HG02970 (cell line): Measurements from ENCODE around the gene ARHGAP40.
"Not testable (repeated sequence)": the region's sequence is repeated elsewhere in the genome, so short reads cannot be mapped to it uniquely, and the experiment has no call there.

Experiments used
- ATAC-seq: cut with Tn5 transposase; IDR thresholded peaks from one replicate; pipeline ENCODE4 v1.9.1; 2021; ENCODE audit warnings: mild to moderate bottlenecking, moderate library complexity, moderate number of reproducible peaks; ENCODE audit not compliant: unreplicated experiment, low FRiP score

ARHGAP40 gene

DNA sequence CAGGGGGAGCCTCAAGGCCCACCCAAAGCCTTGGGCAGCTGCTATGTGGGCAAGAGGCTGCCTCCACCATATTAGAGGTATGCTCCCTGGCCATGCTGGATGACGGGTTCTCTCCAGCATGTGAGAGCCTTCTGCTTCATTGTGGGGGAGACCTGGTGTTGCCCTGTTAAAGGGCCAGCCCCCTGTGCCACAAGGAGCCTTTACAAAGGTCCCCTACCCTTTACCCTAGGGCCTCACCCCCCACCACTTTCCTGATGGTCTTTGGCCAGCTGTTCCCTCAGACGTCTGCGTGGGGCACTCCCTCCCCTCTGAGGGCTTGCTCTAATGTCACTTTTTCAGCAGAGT, 15.5 kb upstream of the ARHGAP40 start:
- ATAC-seq: no peak

DNA sequence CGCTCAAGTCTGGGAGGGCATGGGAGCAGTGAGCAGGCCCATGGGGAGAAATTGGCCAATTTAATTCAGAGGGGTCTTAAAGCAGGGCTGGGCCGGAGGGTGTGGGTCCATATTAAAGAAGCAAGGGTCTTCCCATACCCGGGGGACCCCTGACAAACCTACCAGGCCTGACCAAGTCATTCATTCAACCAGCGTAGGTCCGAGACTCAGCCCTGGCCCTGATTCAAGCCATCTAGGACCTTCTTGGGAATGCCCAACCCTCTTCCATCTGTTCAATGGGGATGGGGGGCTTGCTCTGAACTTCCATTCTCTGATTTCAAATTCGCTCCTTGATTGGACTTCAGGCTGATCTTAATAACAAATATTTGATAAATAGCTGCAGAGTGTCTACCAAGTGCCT, 13.3 kb upstream of the ARHGAP40 start:
- ATAC-seq: no peak

DNA sequence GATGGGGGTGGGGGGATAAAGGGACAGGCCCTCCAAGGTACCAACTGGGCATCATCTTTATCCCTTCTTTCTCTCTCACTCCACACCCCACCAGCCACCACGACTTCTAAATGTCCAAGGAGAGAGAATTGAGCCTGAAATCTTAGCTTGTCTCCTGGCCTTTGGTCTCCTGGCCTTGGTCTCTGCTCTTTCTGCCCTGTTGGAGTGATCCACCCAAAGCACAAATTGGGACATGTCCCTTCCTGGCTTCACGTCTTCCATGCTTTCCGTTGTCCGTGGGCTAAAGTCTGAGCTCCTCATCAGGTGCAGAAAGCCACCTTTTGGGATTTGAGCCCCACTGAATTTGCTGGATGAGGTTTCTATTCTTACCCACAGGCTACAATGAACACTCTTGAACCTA, 12.3 kb upstream of the ARHGAP40 start:
- no peak for ATAC-seq

DNA sequence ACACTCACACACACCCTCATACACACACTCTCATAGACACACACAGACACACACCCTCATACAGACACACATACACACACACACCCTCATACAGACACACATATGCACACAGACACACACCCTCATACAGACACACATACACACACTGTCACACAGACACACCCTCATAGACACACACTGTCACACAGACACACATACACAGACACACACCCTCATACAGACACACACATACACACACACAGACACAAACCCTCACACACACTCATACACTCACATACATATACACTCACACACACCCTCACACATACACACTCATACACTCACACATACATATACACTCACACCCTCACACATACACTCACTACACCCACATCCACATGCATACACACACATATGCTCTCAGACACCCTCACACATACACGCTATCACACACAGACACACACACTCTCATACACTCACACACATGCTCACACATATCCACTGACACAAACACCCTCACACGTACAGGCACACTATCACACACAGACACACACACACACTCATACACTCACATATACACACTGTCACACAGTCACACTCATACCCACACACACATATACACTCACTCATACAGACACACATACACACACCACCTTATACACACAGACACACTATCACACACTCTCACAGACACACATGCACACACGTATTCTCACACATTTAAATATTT, 11.5 kb upstream of the ARHGAP40 start:
- ATAC-seq: no peak

DNA sequence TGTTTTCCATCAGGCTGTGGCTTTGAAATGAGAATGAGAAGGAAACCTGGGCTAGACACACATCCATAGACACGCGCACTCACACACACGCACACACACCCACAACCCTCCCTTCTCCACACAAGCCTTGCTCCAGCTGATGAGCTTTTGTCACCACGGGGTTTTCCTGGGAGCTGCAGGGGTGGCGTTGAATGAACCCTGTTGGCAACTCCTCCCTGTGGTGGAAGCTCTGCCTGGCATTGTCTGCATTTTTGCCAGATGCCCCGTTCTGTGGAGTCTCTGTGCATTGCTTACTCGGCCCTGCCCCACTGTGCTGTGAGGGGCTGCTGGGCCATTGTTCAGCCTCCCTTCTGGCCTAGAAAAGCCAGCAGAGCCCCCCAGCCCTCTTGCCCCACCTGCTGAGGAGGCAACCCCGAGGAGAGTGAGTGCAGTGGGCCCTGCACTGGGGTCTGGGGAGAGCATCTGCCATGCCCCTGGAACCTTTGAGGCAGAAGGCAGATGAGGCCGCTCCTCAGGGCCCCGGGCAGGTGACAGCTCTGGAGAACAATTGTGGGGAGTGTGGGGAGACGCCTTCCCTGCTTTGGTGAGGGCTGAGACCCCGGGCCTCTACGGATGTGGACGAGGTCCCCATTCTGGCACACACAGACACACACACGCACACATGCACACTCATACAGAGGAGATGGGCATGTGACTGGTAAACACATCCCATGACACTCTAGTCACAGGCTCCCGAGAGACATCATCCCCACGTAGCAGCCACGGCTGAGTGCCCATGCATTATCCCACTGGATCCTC, 10.7 kb upstream of the ARHGAP40 start:
- ATAC-seq: no peak

DNA sequence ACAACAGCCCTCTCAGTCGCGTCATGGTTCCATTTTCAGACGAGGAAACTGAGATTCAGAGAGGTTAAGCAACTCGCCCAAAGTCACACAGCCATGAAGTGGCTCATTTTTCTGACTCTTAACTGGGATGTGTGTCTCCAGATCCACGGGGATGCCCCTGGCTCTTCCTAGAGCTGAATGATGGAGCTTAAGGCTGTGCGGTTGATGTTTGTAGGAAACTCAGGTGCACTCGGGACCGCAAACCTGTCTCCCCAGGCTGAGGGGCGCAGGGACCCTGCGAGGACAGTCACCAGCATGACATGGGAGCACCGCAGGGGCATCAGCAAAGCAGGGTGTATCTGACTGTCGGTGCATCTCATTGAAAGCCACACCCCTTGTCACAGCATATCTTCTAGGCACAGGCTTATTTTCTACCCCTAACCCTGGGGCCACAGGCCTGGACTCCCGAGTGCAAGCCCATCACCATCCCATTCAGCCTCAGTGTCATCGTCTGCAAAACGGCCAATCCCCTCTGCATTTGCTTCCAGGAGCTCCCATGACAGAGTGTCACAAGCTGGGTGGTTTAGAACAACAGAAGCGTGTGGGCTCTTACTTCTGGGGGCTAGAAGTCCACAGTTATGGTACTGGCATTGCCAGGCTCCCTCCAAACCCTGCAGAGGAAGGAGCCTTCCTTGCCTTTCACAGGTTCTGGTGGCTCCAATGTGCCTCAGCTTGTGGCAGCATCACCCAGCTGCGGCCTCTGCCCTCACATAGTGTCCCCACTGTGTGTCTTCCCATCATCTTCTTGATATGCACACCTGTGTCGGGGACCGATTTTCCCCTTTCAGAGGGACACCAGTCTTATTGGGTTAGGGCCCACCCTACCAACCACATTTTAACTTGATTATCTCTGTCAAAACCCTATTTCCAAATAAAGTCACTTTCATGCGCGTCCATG, 9.9 kb upstream of the ARHGAP40 start:
- ATAC-seq: no peak

DNA sequence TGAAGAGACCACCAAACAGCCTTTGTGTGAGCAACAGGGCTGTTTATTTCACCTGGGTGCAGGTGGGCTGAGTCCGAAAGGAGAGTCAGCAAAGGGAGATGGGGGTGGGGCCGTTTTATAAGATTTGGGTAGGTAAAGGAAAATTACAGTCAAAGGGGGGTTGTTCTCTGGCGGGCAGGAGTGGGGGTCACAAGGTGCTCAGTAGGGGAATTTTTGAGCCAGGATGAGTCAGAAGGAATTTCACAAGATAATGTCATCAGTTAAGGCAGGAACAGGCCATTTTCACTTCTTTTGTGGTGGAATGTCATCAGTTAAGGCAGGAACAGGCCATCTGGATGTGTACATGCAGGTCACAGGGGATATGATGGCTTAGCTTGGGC, 9.2 kb upstream of the ARHGAP40 start:
- ATAC-seq: not testable (repeated sequence)

DNA sequence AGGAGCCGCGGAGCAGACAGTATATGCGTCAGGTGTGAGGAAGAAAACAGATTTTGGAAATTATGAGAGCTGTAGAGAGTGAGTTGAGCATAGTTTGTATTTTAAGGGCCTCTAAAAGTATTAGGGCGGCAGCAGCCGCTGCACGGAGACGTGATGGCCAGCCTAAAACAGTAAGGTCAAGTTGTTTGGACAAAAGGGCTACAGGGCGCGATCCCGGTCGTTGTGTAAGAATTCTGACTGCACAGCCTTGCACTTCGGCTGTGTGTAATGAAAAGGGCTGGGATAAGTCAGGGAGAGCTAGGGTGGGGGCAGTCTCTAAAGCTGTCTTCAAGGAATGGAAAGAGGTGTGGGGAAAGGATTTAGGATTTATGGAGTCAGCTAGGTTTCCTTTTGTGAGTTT, 7.3 kb upstream of the ARHGAP40 start:
- ATAC-seq: not testable (repeated sequence)

DNA sequence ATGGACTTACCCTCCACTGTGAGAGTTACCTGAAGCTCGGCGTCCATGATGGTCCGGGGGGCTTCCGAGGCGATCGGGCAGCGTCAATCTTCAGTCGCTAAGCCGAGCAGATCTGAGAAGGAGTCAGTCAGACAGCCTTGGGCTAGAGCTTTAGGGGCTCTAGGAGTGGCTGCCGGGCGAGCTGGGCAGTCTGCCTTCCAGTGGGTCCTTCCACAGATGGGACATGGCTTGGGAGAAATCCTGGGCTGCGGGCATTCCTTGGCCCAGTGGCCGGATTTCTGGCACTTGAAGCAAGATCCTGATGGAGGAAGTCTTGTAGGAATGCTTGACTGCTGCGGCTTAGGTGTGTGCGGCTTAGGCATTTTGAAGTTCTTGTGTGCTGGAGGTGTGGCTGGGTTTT, 5.7 kb upstream of the ARHGAP40 start:
- not testable (repeated sequence) for ATAC-seq

DNA sequence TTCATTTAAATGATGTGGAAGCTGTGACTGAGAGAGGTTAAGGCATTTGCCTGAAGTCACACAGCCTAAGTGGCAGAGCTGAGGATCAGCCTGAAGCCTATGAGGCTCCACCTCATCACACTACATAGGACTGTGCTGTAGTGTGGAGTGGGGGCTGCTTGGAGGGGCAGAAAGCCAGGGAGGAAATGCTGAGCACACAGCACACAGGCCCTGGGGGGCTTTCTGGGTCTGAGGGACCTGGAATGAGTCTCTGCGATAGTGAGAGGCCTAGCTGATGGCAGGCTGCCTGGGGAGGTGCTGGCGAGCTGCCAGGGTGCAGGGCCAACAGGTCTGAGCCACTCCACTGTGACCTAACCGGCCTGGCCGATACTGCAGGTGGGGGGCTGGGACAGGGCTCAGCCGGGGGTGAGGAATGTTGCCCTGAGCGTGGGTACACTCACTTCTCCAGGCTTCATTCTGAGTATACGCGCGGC, 2.2 kb upstream of the ARHGAP40 start:
- no peak for ATAC-seq

DNA sequence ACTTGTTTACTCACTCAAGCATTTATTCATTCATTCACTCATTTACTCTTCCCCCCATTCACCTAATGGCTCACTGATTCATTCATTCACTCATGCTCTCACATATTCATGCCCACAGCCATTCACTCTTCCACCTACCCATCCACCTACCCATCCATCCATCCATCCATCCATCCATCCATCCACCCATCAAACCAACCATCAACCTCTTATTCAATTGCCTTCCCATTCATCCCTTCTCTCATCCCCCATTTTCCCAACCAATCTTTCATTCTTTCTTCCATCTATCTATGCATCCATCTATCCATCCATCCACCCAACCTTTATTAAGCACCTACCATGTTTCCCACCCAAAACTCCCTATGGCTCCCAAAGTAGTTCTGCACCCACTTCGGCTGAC, 1.6 kb upstream of the ARHGAP40 start:
- ATAC-seq: no peak

DNA sequence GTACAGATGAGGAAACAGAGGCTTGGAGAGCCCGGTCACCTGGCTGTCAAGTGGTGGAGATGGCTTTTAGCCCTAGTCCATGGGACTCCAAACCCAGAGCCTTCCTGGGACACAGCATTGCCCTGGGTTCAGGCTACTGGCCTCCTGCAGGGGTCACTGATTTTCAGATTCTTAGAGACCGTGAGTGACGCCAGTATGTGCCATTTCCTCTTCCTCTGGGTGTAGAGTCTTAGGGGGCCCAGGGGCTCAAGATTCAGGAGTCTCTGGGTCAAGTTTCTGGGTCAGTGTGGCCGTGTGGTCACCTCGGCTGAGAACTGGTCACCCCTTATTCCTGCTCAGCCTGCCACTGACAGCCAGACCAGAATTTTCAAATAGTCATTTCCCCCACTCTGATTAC, 574 bp downstream of the ARHGAP40 start:
- ATAC-seq: no peak

DNA sequence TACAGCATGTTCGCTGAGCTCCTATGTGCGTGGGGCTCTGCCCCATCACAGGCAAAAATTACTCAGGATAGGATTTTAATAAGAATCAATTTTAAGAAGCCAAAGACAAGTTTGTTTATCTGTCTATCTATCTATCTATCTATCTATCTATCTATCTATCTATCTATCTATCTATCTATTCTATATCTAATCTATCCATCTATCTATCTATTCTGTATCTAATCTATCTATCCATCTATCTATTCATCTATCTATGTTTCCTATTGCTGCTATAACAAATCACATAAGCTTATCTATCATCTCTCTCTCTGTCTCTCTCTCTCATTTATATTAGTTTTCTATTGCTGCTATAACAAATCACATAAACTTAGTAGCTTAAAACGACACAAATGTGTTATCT, 1.7 kb downstream of the ARHGAP40 start:
- no peak for ATAC-seq

DNA sequence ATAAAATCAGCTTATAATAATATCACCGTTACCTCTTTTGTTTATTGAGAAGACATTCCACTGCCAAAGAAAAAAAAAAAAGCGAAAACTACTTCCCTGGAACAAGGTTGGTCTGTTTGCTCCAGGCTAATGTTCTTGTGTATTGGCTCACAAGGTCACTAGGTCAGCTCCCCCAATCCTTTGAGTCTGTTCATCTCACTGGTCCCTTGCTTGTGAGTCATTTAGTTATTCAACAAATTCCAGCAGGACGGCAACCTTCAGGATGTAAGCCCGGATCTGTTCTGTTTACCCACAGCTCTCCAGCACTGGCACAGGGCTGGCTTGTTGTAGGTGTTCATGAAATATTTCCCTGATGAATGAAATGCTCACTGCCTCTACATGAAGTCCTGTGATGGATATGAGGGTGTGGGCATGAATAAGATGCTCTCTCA, 3.3 kb downstream of the ARHGAP40 start:
- ATAC-seq: no peak

DNA sequence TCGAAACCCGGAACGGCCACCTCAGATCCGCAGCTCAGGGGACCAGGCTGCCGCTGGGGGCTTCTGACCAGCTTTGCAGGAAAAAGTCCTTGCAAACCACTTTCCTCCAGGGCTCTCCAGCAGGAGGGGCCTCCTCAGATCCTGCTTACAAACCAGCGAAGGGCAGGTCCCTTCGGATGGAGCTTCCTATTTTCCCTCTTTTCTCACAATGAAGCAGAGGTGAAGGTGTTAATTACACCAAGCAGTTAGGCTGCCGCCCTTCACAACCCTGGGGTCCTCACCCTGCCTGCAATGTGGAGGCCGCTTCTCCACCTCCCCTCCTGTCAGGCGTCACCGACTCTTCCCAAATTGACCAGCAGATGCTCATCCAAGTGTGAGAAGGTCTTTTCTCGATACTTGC, 5.7 kb downstream of the ARHGAP40 start:
- no peak for ATAC-seq

DNA sequence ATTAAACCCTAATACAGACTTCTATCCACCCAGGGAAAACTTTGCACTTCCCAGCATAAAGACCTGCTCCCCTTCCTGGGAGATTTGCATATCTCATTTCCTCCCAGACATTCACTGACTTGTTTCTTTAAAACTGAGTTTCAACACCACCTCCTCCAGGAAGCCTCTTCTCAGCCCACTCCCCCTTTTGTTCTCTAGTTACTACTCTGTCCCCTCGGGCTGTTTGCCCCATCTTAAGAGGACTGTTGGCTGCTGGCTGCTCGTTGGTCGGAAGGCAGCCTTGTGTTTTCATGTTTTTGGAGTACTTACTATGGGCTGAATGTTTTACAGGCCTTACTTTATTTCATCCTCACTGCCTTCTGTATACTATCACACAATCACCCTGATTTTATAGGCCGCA, 6.6 kb downstream of the ARHGAP40 start:
- no peak for ATAC-seq

DNA sequence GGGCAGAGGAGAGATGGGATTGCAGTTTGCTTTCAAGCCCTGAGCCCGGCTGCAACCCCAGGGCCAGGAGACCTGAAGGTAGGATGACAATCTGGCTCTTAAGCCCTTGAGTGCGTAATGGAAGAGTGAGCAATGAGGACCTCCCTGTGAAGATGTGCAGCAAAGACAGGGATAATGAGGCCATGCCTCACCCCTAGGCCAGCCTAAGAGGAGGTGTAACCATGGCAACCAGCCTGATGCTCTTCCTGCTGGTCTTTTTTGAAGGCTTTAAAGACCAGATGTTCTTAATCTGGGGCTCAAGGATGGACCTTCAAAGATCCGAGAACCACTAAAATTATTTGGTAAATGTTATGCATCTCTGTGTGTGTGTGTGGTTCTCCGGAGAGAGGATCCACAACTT, 8.2 kb downstream of the ARHGAP40 start:
- no peak for ATAC-seq

DNA sequence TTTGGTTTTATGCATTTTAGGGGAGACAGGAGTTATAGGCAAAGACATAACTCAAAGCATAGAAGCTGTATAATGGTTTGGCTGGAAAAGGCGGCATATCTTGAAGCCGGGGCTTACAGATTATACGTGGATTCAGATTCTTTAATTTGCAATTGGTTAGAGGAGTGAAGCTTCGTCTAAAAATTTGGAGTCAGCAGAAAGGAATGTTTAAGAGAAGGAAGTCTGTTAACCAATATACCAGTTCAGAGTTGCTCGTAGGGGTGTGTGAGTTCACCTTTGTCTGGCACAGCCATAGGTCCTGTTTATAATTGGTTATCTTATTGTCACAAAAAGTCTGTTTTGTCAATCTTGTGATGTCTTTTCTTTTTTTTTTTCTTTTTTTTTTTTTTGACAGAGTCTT, 8.9 kb downstream of the ARHGAP40 start:
- ATAC-seq: no peak

DNA sequence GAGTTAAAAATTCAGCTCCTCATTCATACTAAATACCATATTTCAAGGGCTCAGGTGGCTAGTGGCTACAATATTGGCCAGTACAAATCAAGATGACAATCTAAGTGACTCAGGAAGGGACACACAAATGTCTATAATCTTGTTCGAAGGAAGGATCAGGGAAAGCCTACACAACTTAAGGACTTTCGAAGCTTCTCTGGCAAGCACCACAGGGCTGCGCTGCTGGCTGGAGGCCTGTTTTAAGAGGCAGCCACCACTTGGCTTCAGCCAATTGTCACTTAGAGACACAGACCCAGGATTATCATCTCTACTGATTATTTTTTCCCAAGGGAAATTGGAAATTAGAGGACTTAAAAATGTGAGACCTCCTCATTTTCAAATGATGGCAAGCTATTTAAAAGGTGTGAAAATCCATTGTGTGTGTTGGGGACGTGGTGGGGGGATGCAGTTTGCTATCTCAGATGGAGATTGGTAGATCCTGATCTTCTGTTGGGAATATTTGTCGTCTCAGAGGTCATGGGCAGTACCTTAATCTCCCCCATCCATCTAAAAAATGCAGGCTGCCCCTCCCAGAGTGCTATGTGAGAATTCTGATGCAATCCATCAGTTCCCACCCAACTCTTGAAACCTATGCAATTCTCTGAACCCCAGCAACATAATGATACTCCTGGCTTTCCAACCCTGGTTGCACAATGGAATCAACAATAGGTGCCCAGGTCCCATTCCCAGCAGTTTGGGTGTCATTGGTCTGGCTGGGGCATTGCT, 11.3 kb downstream of the ARHGAP40 start:
- ATAC-seq: no peak

DNA sequence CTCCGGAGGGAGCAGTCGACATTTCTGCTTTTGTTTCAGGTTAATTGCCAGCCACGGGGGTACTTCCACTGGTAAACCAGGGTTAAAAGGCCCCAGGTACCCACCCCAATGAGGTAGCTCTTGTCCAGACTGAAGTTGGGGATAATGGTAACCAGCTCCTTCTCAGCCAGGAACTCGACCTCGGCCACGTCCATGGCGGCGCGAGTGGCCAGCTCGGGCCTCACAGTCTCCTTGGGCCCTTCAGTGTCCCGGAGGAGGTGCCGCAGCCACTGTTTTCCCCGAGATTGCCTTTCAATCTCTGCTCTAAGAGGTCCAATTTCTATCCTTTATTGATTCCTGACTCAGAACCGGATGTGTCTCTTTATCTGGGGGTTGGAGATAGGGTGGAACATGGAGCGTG, 13.7 kb downstream of the ARHGAP40 start:
- no peak for ATAC-seq
